Cardiac septum (tissue), 1 donor: ENCODE results near the gene SHROOM1. TPM values are rescaled to one million over a fixed set of nuclear protein-coding genes. Genes with fewer than 3 reads are reported as not detected.

ENCODE experiments used
- DNase-seq: peaks from one replicate; pipeline ENCODE4 v3.0.0-alpha.2; 2020; ENCODE audit warnings: low spot score
- intact Hi-C: fragments of 100-400 bp; cut with DNase I; formaldehyde crosslinking; loops from one replicate; pipeline ENCODE4 v1.14.0; 2022
- total RNA-seq: library from RNA; stranded (reverse); fragmentation: NEBNext Ultra II Directional; extraction: Animal tissue kit (Norgen Biotek cat#: 25700); gene quantifications from one replicate; pipeline ENCODE4 v1.2.1, GENCODE V29; 2021
- donor health status: DM: no; HTN: no; CAD: no.

The SHROOM1 gene
- total RNA-seq, 1 donor from 2014 or later: 4.7 TPM

GRCh38 chr5:132773114-132773513 is 57.3 kb downstream of the SHROOM1 start:
- intact Hi-C loops: loop anchor here (10.0 kb wide), 1 partner anchor 92 kb away; the partner anchor contains the start of genes GDF9 and UQCRQ

GRCh38 chr5:132772291-132773070 is 58.0 kb downstream of the SHROOM1 start:
- DNase-seq: peak; percentile 35
- intact Hi-C loops: loop anchor here (10.0 kb wide), 1 partner anchor 92 kb away; the partner anchor contains the start of genes GDF9 and UQCRQ

More at GRCh38 chr5:132773114-132773513, 57.3 kb downstream of the SHROOM1 start:
- DNase-seq: peak; percentile 36

Other genes starting within 250 kb of the SHROOM1 start
- not detected for gene IL13, start 172.5 kb downstream of the SHROOM1 start, total RNA-seq
- not detected for gene IL4, start 156.7 kb downstream of the SHROOM1 start, total RNA-seq
- 10.9 TPM for gene KIF3A, start 93.1 kb downstream of the SHROOM1 start, total RNA-seq
- gene CCNI2, start 83.2 kb downstream of the SHROOM1 start, total RNA-seq: not detected
- gene SEPTIN8, start 53.4 kb downstream of the SHROOM1 start, total RNA-seq: 45.2 TPM
- 0.08 TPM for gene SOWAHA, start 17.3 kb downstream of the SHROOM1 start, total RNA-seq
- 0.43 TPM for gene GDF9, start 35.8 kb upstream of the SHROOM1 start, total RNA-seq
- gene UQCRQ, start 36.0 kb upstream of the SHROOM1 start, total RNA-seq: 1,426 TPM
- gene LEAP2, start 43.0 kb upstream of the SHROOM1 start, total RNA-seq: 2.2 TPM
- gene AFF4, start 133.0 kb upstream of the SHROOM1 start, total RNA-seq: 59.1 TPM
- 19.9 TPM for gene ZCCHC10, start 195.9 kb upstream of the SHROOM1 start, total RNA-seq
- 142 TPM for gene HSPA4, start 221.4 kb upstream of the SHROOM1 start, total RNA-seq